HG03095 (cell line): Measurements from ENCODE around the gene TMEM18.

Experiments
- ATAC-seq: cut with Tn5 transposase; IDR thresholded peaks from one replicate; pipeline ENCODE4 v1.9.1; 2021; ENCODE audit warnings: moderate library complexity; ENCODE audit not compliant: unreplicated experiment

TMEM18 gene

GRCh38 chr2:673615-674320, 3.4 kb downstream of the TMEM18 start:
- no peak for ATAC-seq

DNA sequence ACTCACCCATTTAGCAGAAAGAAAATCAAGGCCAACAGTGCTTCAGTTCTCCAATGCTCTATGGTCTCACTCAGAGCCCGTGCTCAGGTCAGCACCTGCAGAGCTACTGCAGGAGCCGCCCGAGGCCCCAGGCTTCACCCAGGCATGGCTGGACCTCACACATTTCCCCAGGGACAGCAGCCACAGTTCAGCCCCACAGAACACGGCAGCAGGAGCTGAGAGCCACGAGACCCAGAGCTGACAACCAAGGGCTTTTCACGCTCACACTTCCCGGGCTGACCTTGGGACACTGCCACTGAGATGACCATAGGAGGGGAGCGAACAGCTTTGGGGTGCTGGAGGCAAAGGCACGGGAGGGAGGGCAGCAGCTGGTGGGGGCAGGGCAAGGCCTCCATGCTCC, 4.2 kb downstream of the TMEM18 start:
- ATAC-seq, result no peak

DNA sequence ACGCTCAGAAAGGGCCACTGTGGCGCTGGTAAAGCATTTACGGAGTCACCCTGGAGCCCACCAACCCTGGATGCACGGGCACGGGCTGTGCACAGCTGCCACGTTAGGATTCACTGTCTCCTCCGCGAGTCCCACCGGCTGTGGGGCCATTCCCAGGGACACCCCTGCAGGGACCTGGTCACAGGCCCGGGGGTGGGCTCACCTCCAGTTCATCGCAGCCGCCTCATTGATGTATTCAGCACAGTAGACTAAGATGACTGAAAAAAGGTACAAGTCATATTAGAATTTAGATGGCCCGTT, 4.7 kb downstream of the TMEM18 start:
- ATAC-seq, result no peak

DNA sequence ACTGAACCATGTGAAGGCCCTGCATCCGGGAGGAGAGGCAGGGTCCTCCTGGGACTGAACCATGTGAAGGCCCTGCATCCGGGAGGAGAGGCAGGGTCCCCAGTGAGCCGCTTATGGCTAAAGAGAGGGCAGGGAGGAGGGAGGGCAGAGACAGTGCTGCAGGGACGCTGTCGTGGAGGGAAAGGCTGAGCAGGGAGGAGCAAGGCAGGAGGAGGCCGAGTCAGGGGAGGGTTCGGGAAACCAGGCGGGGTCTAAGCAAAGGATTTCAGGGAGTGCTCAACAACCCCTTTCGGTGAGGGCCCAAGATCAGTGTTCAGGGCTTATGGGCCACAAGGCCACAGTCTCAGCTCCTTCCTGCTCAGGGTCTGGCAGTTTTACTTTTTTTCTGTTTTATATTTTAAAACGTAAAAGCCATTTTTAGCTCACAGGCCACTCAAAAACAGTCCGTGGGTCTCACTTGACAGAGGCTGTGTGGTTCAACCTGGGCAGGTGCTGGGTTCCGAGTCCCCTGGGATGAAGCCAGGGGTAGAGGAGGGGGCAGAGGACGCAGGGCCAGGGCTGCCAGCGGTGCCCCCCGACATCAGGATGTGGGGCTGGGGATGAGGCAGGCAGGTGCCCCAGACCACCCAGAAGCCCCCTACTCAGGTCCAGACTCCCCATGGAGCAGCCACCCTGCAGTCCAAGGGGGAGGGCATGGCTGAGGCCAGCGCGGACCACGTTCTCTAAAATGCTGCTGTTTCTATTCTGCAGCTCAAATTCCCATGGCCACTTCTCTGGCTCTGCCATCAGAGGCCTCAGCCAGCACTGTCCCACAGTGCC, 5.2 kb downstream of the TMEM18 start:
- no peak for ATAC-seq

DNA sequence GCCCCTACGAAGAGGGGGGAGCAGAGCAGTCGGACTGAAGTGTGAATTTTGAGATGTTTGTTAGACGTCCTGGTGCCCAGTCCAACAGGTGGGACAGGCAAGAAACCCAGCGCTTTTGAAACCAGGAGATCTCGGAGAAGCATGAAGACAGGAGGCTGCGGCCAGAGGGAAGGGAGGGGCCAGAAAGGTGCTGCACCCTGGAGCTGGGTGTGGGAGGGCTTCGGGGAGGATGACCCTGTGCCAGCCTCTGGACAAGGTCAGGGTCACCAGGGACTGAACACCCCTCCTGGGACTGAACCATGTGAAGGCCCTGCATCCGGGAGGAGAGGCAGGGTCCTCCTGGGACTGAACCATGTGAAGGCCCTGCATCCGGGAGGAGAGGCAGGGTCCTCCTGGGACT, 6.1 kb downstream of the TMEM18 start:
- no peak for ATAC-seq

- no peak for ATAC-seq
Measured at GRCh38 chr2:670637-671036, 6.6 kb downstream of the TMEM18 start.

- ATAC-seq, result no peak
Measured at GRCh38 chr2:669323-669722, 7.9 kb downstream of the TMEM18 start.

- ATAC-seq, result no peak
Measured at GRCh38 chr2:668000-668398, 9.2 kb downstream of the TMEM18 start.

DNA sequence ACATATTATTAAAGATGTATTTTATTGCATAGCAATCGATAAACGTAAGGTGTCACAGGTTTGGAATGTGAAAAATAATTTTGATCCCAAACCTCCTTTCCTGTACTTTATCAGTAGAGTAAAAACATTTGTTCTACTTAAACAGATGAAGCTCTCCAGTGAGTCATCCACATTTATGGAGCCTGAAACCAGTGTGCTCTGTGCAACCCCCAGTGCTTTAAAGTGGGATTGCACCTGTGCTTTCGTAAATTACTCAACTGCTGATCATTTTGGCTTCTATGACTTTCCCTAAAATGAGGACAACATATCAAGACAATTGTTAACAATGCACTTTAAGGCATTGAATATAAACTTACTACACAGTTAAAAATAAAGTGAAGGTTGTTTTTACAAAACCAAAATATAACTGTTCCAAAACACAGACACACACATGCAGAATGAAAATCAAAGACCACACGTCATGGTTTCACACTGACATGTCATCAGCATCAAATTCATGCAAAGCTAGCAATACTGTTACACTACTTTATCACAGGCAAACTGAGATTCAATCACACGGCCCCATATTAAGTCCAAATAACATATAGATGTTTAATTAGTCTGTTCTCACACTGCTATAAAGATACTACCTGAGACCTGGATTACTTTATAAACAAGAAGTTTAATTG, 9.7 kb downstream of the TMEM18 start:
- no peak for ATAC-seq

DNA sequence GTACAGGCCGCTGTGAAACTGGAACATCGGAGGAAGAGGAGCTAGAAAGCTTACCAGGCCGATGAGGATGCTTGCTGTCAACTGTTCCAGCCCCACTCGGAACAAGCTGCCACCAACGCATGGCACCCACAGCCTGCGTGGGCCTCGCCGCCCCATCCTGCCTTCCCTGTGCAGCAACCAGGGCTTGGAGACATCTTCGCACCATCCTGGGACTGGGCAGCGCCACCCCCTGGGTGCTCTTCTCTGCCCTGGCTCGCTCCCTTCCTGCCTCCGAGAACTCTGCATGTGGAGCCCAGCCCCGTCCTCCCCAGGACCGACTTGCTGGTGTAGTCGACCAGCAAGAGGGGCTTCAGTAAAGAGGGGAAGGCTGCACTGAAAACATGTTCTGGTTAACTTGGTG, 10.8 kb downstream of the TMEM18 start:
- no peak for ATAC-seq

DNA sequence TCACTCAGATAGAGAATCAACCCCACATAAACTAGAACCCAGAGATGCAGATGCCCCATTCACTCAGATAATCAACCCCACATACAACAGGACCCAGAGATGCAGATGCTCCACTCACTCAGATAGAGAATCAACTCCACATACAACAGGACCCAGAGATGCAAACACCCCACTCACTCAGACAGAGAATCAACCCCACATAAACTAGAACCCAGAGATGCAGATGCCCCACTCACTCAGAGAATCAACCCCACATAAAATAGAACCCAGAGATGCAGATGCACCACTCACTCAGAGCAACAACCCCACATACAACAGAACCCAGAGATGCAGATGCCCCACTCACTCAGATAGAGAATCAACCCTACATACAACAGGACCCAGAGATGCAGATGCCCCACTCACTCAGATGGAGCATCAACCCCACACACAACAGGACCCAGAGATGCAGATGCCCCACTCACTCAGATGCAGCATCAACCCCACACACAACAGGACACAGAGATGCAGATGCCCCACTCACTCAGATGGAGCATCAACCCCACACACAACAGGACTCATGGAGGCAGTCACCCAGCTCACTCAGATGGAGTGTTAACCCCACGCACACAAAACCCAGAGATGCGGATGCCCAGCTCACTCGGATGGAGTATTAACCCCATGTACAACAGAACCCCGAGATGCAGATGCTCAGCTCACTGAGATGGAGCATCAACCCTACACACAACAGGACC, 11.7 kb downstream of the TMEM18 start:
- ATAC-seq, result no peak

DNA sequence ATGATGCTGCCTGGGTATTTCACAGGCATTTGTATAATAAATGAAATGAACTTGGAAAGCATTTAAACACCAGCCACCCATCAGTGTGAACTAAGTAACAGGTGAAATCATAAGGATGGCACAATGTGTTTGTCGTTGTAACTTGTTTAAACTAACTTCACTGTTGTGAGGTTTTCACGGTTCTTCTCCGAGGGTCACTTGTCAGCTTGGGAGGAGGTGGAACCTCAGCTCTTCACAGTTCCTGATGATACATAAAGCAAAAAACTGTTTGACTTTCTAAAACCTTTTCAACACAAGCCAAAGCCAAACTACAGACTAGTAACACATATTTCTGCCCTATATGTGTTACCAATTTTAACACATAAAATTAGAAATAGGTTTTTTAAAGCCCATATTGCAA, 13.1 kb downstream of the TMEM18 start:
- ATAC-seq, result no peak

DNA sequence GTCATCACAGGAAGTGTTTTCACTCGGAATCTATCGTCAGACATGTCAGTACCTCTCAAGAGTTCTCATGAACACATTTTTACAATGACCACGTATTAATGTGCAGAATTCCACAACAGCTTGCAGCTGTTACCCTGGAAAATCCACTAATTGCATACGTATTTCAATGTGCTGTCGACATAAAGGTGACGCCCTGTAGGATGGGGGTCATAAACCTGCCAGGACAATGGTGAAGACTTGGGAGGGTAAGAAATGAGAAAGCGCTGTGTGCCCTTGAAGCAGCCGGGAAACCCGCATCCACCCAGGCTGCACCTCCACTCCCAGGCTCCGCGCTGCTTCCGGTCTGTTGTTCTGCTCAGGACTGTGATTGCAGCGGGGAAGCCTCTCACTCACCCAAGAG, 14.0 kb downstream of the TMEM18 start:
- ATAC-seq, result no peak

- no peak for ATAC-seq
Measured at GRCh38 chr2:661360-661635, 15.9 kb downstream of the TMEM18 start.

DNA sequence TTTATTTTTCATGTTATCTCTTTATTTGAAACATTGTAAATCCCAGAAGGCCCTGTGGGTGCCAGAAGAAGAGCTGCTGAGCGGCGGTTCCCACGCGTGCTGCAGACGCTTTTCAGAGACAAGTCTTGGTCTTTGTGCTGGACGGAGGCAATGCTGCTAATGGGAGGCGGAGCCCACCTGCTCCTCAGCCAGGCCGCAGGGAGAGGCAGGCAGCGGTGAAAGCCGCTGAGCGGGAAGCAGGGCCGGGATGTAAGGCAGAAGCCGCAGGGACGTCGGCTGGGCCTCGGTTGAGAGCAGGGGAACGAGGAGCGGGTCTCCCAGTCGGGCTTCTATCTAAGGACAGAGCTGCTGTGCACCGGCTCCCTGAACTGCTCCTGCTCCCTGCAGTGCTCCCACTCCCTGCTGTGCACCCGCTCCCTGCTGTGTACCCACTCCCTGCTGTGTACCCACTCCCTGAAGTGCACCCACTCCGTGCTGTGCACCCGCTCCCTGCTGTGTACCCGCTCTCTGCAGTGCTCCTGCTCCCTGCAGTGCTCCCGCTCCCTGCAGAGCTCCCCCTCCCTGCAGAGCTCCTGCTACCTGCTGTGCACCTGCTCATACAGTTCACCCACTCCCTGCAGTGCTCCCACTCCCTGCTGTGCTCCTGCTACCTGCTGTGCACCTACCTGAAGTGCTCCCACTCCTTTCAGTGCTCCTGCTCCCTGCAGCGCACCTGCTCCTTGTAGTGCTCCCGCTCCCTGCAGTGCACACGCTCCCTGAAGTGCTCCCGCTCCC, 16.4 kb downstream of the TMEM18 start:
- ATAC-seq, result no peak

DNA sequence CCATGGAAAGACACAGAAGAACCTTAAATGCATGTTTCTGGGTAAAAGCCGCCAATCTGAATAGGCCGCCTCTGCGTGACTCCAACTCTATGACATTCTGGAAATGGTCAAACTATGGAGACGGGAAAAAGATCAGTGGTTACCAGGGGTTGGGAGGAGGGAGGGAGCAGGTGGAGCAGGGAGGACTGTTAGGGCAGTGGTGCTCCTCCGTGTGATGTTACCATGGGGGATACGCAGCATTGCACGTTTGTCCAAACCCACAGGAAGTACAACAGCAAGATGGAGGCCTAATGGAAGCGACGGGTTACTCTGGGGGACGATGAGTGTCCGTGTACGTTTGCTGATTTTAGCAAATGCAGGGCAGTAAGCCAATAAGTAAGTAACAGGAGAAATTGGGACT, 17.2 kb downstream of the TMEM18 start:
- ATAC-seq, result no peak

- no peak for ATAC-seq
Measured at GRCh38 chr2:658426-658825, 18.8 kb downstream of the TMEM18 start.

GRCh38 chr2:657766-658165, 19.4 kb downstream of the TMEM18 start:
- no peak for ATAC-seq

GRCh38 chr2:656676-657075, 20.5 kb downstream of the TMEM18 start:
- ATAC-seq, result no peak

GRCh38 chr2:655626-656025, 21.6 kb downstream of the TMEM18 start:
- no peak for ATAC-seq

- ATAC-seq, result no peak
Measured at GRCh38 chr2:654896-655295, 22.3 kb downstream of the TMEM18 start.
